Astrocyte of the hippocampus (primary cell): ENCODE results near the gene MYH14.

Experiments used
- DNase-seq: peaks from one replicate; pipeline ENCODE4 v3.0.0; 2011; ENCODE audit warnings: low read depth, low spot score

MYH14 gene

GRCh38 chr19:50203281-50204080 is at the start of gene MYH14:
Gene MYH14, plus strand, starts transcription at chr19:50203622. Its CDS starts 6,744 bp downstream, at chr19:50210366.
- peak; percentile 81 for DNase-seq

GRCh38 chr19:50154529-50154928 is 48.9 kb upstream of the MYH14 start:
- no peak for DNase-seq

DNA sequence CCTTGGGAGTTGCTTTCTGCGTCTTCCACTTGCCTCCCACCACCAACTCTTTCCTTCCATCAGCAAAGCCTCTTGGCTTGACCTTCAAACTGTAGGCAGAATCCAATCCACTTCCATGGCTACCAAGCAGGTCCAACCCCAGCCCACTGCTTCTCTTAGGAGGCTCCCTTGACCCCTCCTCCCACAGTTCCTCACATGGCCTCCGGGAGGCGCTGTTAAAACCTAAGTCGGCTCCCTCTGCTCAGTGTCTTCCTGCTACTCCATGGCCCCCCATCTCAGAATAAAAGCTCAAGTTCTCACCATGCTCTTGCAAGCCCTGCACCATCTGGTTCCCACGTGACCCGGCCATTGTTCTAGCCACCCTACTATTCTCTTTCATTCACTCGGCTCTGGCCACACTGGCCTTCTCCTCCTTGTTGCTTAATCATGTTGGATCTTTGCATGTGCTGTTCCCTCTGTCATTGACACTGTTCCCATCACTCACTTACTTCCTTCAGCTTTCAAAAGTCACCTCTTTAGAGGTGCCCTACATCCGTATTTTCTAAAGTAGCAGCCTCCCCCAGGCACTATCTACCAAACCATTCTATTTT is 47.8 kb upstream of the MYH14 start:
- no peak for DNase-seq

- DNase-seq, result no peak
These were observed 44.8 kb upstream of the MYH14 start for GRCh38 chr19:50158577-50158976.

DNA sequence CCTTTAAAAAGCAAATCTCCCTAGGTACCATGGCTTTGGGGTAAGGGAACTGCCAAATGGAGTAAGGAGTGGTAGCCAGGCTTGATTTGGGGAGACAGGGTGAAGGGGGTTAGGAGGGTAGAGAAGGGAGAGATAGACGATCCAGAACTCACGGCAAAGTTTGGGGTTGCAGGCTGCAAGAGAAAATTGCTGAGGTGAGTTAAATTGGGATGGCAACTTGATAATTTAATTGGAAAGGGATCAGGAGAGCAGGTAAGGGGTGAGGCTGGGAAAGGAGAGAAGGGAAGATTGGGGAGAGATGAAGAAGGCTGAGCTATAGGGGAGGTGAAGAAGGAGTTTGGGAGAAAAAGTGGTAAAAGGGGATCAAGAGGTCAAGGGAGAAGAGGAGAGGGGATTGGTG is 44.3 kb upstream of the MYH14 start:
- no peak for DNase-seq

DNA sequence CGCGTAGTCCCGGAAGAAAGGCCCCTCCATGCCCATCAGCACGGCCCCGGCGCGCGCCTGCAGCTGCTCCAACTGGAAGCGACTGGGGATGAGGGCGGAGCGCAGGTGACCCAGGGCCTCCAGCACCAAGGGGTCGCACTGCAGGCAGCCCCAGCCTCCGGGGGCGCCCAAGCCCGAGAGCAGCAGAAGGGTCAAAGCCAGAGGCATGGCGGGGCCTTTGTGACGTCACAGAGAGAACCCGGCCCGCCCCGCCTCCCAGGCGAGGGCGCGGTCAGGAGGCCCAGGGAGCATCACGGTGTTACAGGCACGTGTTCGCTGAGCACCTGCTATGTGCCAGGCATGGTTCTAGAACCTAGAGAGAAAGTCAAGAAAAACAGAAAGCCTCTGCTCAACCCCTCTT is 40.4 kb upstream of the MYH14 start, which contains the start of gene IZUMO2:
TSS of gene IZUMO2 (minus strand) at position 294 of the 400 bp plus-strand sequence. CDS start at position 207, 87 bp downstream.
- no peak for DNase-seq

- DNase-seq, result peak; percentile 52
These were observed 36.1 kb upstream of the MYH14 start for GRCh38 chr19:50167314-50167721.

GRCh38 chr19:50171752-50172151 is 31.7 kb upstream of the MYH14 start:
- DNase-seq, result no peak

DNA sequence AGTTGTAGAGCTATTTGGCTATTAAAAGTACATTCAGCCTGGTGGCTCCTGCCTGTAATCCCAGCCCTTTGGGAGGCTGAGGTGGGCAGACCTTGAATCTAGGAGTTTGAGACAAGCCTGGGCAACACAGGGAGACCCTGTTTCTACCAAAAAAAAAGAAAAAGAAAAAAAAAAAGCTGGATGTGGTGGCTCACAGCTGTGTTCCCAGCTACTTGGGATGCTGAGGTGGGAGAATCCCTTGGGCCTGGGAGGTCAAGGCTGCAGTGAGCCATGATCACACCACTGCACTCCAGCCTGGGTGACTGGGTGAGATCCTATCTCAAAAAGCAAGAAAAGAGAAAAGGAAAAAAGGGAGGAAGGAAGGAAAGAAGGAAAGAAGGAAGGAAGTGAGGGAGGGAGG is 30.7 kb upstream of the MYH14 start:
- no peak for DNase-seq

DNA sequence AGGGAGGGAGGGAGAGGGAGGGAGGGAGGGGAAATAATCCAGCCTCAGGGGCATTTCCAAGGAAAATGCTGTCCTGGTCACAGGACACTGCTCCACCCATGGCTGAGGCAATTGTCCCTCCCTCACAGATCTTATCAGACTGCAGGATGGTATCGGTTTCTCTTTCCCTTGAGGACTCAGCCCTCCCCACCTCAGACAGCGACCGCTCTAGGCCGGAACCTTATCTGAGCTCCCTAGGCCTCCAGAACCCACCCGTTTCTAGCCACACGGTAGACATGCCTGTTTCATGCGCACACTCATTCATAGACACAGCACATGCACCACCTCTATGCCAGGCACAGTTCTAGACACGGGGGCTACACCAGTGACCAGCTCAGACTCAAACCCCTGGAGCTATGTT is 30.3 kb upstream of the MYH14 start:
- DNase-seq, result no peak

GRCh38 chr19:50174100-50174793 is 29.2 kb upstream of the MYH14 start:
- no peak for DNase-seq

- no peak for DNase-seq
These were observed 27.5 kb upstream of the MYH14 start for GRCh38 chr19:50175924-50176323.

DNA sequence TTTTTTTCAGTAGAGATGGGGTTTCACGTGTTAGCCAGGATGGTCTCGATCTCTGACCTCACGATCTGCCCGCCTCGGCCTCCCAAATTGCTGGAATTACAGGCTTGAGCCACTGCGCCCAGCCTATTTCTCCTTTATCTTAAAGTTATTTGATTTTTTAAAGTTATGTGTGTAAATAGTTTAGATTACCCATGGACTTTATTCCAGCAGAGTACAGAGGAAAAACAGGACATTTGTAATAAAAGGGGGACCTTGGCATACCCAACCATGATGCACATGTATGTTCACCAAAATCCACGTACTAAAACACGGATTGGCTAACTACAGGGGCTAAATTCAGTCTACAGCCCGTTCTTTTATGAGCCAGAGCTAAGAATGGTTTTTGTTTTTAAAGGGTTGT is 26.6 kb upstream of the MYH14 start:
- DNase-seq, result no peak

- DNase-seq, result no peak
These were observed 25.1 kb upstream of the MYH14 start for GRCh38 chr19:50178320-50178719.

- DNase-seq, result no peak
These were observed 24.4 kb upstream of the MYH14 start for GRCh38 chr19:50178859-50179537.

DNA sequence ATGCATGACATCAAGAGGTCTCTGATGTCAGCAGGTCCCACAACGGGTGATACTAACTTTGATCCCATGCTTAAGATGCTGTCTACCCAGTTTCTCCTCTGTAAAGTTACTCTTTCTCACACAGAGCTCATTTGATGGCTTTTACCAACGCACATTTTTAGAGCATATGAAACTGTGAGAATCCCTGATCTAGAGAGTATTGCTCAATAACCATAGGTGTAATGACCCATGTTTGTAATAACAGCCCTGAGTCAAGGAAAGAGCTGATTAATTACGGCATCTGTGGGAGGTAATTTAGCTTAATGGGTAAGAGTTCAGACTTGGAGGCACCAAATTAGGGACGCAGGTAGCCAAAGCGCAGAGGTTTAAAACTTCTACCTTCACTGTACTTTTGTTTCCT is 22.3 kb upstream of the MYH14 start:
- DNase-seq, result no peak

DNA sequence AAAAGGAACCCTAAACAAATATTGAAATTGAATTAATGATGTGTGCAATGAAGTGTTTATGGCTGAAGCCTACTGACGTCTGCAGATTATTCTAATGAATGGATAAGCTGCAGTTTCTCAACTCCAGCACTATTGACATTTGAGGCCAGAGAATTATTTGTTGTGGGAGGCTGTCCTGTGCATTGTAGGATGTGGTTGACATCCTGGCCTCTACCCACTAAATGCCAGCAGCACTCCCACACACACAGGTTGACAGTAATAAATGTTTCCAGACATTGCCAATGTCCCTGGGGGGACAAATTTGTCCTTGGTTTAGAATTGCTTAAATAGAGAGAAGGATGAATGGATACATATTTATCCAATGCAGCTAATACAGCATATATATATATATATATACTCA is 19.2 kb upstream of the MYH14 start:
- DNase-seq, result no peak

GRCh38 chr19:50187937-50188336 is 15.5 kb upstream of the MYH14 start:
- DNase-seq, result no peak

- DNase-seq, result no peak
These were observed 14.1 kb upstream of the MYH14 start for GRCh38 chr19:50189331-50189730.

DNA sequence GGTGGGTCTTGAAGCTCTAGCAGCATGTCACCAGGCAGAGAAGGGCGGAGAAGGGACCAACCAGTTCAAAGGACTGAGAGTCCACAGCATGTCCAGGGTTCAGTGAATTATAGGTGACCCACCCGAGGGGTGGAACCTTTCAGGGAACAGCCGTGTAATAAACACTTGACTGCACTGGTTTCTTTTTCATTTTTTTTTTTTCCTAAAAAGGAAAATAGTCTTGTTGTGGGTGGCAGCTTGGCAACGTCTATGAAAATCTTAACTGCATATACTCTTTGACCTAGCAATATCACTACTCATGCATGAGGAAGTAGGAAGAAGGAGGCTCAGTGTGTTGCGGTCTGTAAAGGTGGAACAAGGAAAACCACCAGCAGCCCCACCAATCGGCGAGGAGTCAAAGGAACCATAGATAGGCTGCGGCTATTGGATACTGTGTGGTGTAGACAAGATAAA is 13.0 kb upstream of the MYH14 start:
- DNase-seq, result no peak

- no peak for DNase-seq
These were observed 12.2 kb upstream of the MYH14 start for GRCh38 chr19:50191216-50191615.
